CD4-positive, alpha-beta T cell (primary cell): ENCODE data around the gene KCNJ2. TPM values are rescaled to one million over a fixed set of nuclear protein-coding genes. Genes with fewer than 3 reads are reported as not detected.

Source experiments
- ATAC-seq: fragments of 200-7000 bp; cut with Tn5 transposase; one replicate; pipeline ENCODE4 v1.10.0; 2022; ENCODE audit warnings: mild to moderate bottlenecking; ENCODE audit not compliant: poor library complexity
- CTCF ChIA-PET: fragments of 350-600 bp; sonication (Branson Sonifier 250); formaldehyde crosslinking; loops from one replicate; lab custom pipeline; 2021; ENCODE audit warnings: antibody characterized with exemption, inconsistent platforms; lab: Charles Lee
- POLR2A ChIA-PET: fragments of 350-600 bp; sonication (Branson Sonifier 250); formaldehyde crosslinking; loops from one replicate; lab custom pipeline; 2021; ENCODE audit warnings: antibody characterized with exemption, inconsistent platforms; lab: Charles Lee
- DNase-seq, 14 experiments: peaks; one replicate each; pipeline ENCODE4 v3.0.0-alpha.2; 2013 to 2020; ENCODE audit warnings: mixed read lengths in 2 of 14
- H3K27ac ChIP-seq, 2 donors: one replicate each; pipeline versions ENCODE4 v1.5.1 to v1.7.0; 2013; ENCODE audit warnings: low read length in 2 of 2, low read depth in 1 of 2, mild to moderate bottlenecking in 1 of 2
- H3K27me3 ChIP-seq, 2 experiments: 1 replicate in 1 of 2; 2 replicates in 1 of 2; pipeline versions ENCODE4 v1.6.1 to v1.7.0; 2013; ENCODE audit warnings: low read length in 2 of 2, control low read depth in 1 of 2, mild to moderate bottlenecking in 1 of 2, moderate library complexity in 1 of 2; ENCODE audit not compliant: insufficient read depth in 2 of 2, control insufficient read depth in 1 of 2
- H3K36me3 ChIP-seq: one replicate; pipeline ENCODE4 v1.6.1; 2013; ENCODE audit warnings: low read length, control low read depth; ENCODE audit not compliant: insufficient read depth
- H3K4me1 ChIP-seq: one replicate; pipeline ENCODE4 v1.6.1; 2013; ENCODE audit warnings: low read length, control low read depth; ENCODE audit not compliant: insufficient read depth
- H3K4me3 ChIP-seq: one replicate; pipeline ENCODE4 v1.5.1; 2013; ENCODE audit warnings: mild to moderate bottlenecking, low read length, moderate library complexity
- H3K9me3 ChIP-seq, 2 experiments: 1 replicate in 1 of 2; 2 replicates in 1 of 2; pipeline versions ENCODE4 v1.6.1 to v1.7.0; 2013; ENCODE audit warnings: low read length in 2 of 2, mild to moderate bottlenecking in 2 of 2, control low read depth in 1 of 2, moderate library complexity in 1 of 2; ENCODE audit not compliant: control insufficient read depth in 1 of 2, insufficient read depth in 1 of 2
- H3K27ac Mint-ChIP-seq: one replicate; pipeline ENCODE4 v1.8.0; 2020; ENCODE audit warnings: mixed read lengths
- H3K27me3 Mint-ChIP-seq: one replicate; pipeline ENCODE4 v1.8.0; 2021; ENCODE audit warnings: mixed read lengths
- H3K36me3 Mint-ChIP-seq: one replicate; pipeline ENCODE4 v1.8.0; 2021; ENCODE audit warnings: low read depth, mixed read lengths
- H3K4me1 Mint-ChIP-seq: one replicate; pipeline ENCODE4 v1.8.0; 2021; ENCODE audit warnings: low read depth, mixed read lengths
- H3K4me3 Mint-ChIP-seq: one replicate; pipeline ENCODE4 v1.8.0; 2020; ENCODE audit warnings: mild to moderate bottlenecking, mixed read lengths
- H3K9me3 Mint-ChIP-seq: one replicate; pipeline ENCODE4 v1.8.0; 2020; ENCODE audit warnings: mixed read lengths
- CTCF ChIP-seq: fragments of 200-600 bp; IDR thresholded peaks from one replicate; pipeline ENCODE4 v1.8.0; 2022; ENCODE audit warnings: antibody characterized with exemption, mild to moderate bottlenecking
- intact Hi-C, 2 experiments: fragments of 100-400 bp; cut with DNase I in 1 of 2; cut with micrococcal nuclease in 1 of 2; formaldehyde crosslinking; loops; one replicate each; pipeline versions ENCODE4 v1.15.1 to v1.9.0; 2023 to 2025; cut with DNase I, micrococcal nuclease
- total RNA-seq, 174 experiments: library from RNA in 2 of 174; stranded (reverse) in 2 of 174; gene quantifications; one replicate each; pipeline ENCODE4 v1.2.3 and lab custom pipeline; 2021 to 2026

KCNJ2 gene
- total RNA-seq, 2 experiments from 2014 or later, result not detected

GRCh38 chr17:70172923-70173322 is 3.6 kb downstream of the KCNJ2 start:
- no peak overlapping the region for H3K27ac ChIP-seq
- no peaks in the 10 kb centered on the region for H3K9me3 Mint-ChIP-seq
- no peaks in the 10 kb centered on the region for H3K36me3 Mint-ChIP-seq
- no peak overlapping the region for H3K27ac Mint-ChIP-seq
- no peaks in the 10 kb centered on the region for H3K36me3 ChIP-seq
- H3K4me3 ChIP-seq, result no peak overlapping the region
- peaks cover 13% of the 10 kb centered on the region for H3K4me1 ChIP-seq
- POLR2A ChIA-PET, result no interaction called here
- intact Hi-C loops, result no loop called here
- no peak overlapping the region for H3K4me3 Mint-ChIP-seq
- ATAC-seq, result no peak
- H3K9me3 ChIP-seq, result peaks cover 0 to 7% of the 10 kb centered on the region in 2 experiments
- H3K27me3 Mint-ChIP-seq, result peaks cover 53% of the 10 kb centered on the region
- peaks cover 19% of the 10 kb centered on the region for H3K4me1 Mint-ChIP-seq
- CTCF ChIA-PET, result no interaction called here
- TF ChIP-seq CTCF, result no peak
- H3K27me3 ChIP-seq, result peaks cover 19 to 36% of the 10 kb centered on the region in 2 experiments
- DNase-seq, result no peak

- no peak overlapping the region for H3K27ac ChIP-seq
- DNase-seq (no peak), ATAC-seq (no peak)
- POLR2A ChIA-PET, result no interaction called here
- peaks cover 0 to 4% of the 10 kb centered on the region in 2 experiments for H3K9me3 ChIP-seq
- H3K27me3 ChIP-seq, result peaks cover 12 to 28% of the 10 kb centered on the region in 2 experiments
- CTCF ChIA-PET, result no interaction called here
- TF ChIP-seq CTCF, result no peak
- Mint-ChIP-seq H3K27me3 (peaks cover 46% of the 10 kb centered on the region), H3K36me3 (no peaks in the 10 kb centered on the region), H3K4me1 (peaks cover 11% of the 10 kb centered on the region), H3K9me3 (no peaks in the 10 kb centered on the region), H3K27ac (no peak overlapping the region), H3K4me3 (no peak overlapping the region)
- H3K4me1 ChIP-seq, result peaks cover 11% of the 10 kb centered on the region
- H3K36me3 ChIP-seq, result no peaks in the 10 kb centered on the region
- H3K4me3 ChIP-seq, result no peak overlapping the region
- intact Hi-C loops, result no loop called here
Observed at GRCh38 chr17:70173681-70174080, 4.3 kb downstream of the KCNJ2 start.

GRCh38 chr17:70181376-70181775 is 12.0 kb downstream of the KCNJ2 start:
- H3K27me3 ChIP-seq, result no peaks in the 10 kb centered on the region
- DNase-seq (no peak), ATAC-seq (no peak)
- CTCF ChIA-PET, result no interaction called here
- no peak for TF ChIP-seq CTCF
- no peak overlapping the region for H3K27ac ChIP-seq
- no peak overlapping the region for H3K27ac Mint-ChIP-seq
- peaks cover 4% of the 10 kb centered on the region for H3K27me3 Mint-ChIP-seq
- H3K9me3 Mint-ChIP-seq, result no peaks in the 10 kb centered on the region
- intact Hi-C loops, result no loop called here
- no peak overlapping the region for H3K4me3 ChIP-seq
- H3K4me1 ChIP-seq, result no peaks in the 10 kb centered on the region
- H3K9me3 ChIP-seq, result no peaks in the 10 kb centered on the region
- H3K4me1 Mint-ChIP-seq, result no peaks in the 10 kb centered on the region
- H3K36me3 Mint-ChIP-seq, result no peaks in the 10 kb centered on the region
- POLR2A ChIA-PET, result no interaction called here
- no peaks in the 10 kb centered on the region for H3K36me3 ChIP-seq
- no peak overlapping the region for H3K4me3 Mint-ChIP-seq
